GM10266 (cell line): ENCODE data around the gene ARHGAP45.

ENCODE experiments used
- DNase-seq: peaks from one replicate; pipeline ENCODE4 v3.0.0; 2012; ENCODE audit errors: extremely low spot score
- TF ChIP-seq, protein P1 (sequence below): IDR thresholded peaks from 2 replicates; pipeline ENCODE4 v1.5.1; 2012; ENCODE audit warnings: mild to moderate bottlenecking, low read depth; ENCODE audit not compliant: control insufficient read depth, insufficient read depth; ENCODE audit errors: missing control alignments

The ARHGAP45 gene

DNA sequence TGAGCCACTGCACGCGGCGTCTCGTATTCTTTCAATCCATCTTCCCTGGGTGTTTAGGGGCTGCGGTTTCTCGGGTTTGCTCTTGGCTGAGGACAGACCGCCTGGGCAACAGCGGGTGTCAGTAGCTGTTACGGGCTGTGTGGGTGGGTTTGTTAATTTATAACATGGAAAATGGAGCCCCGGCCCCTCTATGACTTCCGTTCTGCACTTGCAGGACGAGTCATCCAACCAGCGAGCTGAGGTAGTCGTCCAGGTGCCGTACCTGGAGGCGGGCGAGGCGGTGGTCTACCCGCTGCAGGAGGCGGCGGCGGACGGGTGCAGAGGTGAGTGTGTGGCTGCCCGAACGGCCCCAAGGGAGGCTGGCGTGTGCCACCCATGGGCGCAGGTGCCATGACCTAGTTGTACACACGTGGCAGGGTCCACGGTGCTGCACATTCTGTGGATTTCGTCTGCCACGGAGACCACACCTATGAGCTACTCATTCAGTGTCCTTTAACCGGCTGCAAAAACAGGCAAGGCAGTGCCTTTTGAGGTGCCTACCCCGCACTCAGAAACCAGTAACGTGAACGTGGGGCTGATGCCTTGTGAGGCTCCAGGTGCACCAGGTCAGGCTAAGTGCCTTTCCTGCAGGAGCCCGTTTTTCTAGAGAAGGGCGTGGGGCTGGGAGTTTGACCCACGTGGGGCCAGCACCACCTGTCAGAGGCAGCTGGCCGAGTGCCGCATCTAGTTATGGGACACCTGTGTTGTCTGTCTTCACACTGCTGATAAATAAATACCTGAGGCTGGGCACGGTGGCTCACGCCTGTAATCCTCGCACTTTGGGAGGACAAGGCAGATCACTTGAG is 17.3 kb downstream of the ARHGAP45 start:
- DNase-seq: no peak

DNA sequence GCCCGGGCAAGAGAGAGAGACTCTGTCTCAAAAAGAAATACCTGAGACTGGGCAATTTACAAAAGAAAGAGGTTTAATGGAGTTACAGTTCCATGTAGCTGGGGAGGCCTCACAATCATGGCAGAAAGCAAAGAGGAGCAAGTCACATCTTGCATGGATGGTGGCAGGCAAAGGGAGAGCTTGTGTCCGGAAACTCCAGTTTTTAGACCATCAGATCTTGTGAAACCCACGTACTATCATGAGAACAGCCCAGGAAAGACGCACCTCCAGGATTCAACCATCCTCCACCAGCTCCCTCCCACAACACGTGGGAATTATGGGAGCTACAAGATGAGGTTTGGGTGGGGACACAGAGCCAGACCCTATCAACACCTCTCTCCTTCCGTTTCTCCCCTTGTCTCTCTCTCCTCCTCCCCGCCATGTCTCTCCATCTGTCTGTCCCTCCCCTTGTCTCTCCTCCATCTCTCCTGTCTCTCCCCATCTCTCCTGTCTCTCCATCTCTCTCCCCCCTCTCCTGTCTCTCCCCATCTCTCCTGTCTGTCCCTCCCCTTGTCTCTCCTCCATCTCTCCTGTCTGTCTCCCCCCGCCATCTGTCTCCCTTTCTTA is 18.2 kb downstream of the ARHGAP45 start:
- no peak for DNase-seq
- TF ChIP-seq, protein P1, sequence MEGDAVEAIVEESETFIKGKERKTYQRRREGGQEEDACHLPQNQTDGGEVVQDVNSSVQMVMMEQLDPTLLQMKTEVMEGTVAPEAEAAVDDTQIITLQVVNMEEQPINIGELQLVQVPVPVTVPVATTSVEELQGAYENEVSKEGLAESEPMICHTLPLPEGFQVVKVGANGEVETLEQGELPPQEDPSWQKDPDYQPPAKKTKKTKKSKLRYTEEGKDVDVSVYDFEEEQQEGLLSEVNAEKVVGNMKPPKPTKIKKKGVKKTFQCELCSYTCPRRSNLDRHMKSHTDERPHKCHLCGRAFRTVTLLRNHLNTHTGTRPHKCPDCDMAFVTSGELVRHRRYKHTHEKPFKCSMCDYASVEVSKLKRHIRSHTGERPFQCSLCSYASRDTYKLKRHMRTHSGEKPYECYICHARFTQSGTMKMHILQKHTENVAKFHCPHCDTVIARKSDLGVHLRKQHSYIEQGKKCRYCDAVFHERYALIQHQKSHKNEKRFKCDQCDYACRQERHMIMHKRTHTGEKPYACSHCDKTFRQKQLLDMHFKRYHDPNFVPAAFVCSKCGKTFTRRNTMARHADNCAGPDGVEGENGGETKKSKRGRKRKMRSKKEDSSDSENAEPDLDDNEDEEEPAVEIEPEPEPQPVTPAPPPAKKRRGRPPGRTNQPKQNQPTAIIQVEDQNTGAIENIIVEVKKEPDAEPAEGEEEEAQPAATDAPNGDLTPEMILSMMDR: no peak

More for the DNA sequence above, 17.3 kb downstream of the ARHGAP45 start:
- TF ChIP-seq, protein P1: no peak

DNA sequence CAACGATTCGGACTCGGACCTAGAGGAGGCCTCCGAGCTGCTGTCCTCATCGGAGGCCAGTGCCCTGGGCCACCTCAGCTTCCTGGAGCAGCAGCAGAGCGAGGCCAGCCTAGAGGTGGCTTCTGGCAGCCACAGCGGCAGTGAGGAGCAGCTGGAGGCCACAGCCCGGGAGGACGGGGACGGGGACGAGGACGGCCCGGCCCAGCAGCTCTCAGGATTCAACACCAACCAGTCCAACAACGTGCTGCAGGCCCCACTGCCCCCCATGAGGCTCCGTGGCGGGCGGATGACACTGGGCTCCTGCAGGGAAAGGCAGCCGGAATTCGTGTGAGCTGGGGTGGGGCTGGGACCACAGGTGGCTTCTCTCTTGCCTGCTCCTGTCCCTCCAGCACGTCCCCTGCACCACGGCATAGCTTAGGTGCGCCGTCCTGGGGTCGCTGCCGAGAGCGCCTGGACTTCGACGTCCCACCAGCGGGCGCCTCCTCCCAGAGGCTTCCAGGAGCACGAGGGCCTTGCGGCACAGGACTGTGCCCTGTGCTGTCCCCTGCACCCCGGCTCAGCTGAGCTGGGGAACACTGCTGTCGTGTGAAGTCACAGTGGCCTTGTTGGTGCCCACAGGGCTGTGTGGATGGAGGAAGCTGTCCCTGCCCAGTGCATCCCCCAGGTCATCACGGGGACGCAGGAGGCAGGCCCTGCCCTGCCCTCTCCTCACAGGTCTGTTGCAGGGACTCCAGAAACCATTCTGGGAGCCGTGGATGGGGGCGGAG is 18.9 kb downstream of the ARHGAP45 start:
- TF ChIP-seq, protein P1: no peak
- DNase-seq: no peak

DNA sequence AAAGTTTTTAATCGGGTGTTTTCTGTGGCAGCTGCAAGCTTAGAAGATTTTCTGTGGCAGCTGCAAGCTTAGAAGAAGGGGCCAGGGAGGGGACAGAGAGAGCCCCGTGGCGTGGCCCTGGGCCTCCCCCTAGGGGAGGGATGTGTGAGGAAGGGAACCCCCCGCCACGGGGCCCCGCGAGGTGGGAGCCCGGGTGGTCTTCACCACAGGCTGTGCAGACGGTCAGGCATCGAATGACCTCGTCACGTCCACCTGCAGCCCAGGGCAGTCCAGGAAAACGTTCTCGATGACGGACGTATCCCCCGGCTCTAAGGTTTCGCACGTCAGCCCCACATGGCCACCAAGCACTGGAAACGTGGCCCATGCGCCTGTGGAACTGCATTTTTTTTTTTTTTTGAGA is 19.6 kb downstream of the ARHGAP45 start:
- DNase-seq: no peak
- TF ChIP-seq, protein P1: no peak

DNA sequence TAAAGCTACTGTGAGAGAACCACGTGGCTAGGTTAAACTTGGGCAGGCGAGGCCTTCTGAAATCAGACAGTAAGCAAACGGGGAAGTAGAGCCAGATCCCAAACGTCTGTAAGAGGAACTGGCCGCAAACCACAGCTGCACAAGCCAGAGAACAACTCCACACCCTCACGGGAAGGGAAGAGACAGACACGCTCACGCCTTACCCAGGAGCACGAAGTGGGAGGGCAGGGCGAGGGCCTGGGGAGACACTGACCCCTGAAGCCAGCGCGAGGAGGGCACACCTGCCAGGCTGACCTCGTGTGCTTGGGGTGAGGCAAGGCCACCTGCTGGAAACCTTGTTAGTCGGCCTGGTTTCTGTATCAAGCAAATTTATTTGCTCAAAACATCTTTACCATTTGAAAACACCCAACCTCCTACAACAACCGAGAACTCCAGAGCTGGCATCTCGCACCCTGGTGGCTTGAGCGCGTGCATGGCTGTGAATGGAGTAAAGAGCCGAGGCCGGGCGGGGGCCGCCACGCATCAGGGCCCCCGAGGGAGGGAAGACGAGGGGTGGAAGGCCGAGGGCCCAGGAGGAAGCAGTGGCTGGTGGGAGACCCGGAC is 20.9 kb downstream of the ARHGAP45 start:
- TF ChIP-seq, protein P1: peak; percentile 31
- DNase-seq: no peak

DNA sequence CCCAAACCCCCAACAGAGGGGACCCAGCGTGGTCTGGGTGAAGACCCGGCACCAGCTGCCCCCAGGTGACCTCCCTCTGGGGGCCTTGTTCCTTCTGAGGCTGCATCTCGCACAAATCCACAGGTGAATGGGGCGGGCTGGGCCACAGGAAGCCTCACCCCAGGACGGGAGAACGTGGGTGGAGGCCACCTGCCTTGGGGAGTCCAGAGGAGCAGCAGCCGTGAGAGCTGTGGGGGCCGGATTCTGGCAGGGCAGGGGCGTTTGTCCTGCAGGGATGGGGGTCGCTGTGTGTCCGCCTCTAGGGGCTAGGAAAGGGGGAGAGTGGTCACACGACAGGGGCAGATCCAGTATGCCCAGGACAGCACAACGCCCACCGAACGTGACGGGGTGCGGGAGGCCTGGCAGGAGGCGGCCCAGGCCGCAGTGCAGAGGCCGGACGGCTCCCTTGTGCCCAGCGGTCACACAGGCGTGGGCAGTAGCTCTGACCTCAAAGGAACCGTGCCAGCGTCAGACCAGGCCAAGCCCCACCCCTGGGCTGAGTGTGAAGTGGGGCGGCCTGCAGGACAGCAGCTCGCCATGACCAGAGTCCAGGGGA is 21.5 kb downstream of the ARHGAP45 start:
- TF ChIP-seq, protein P1: no peak
- DNase-seq: no peak
